ENCODE measurements around the gene MAB21L4.

MAB21L4 gene

DNA sequence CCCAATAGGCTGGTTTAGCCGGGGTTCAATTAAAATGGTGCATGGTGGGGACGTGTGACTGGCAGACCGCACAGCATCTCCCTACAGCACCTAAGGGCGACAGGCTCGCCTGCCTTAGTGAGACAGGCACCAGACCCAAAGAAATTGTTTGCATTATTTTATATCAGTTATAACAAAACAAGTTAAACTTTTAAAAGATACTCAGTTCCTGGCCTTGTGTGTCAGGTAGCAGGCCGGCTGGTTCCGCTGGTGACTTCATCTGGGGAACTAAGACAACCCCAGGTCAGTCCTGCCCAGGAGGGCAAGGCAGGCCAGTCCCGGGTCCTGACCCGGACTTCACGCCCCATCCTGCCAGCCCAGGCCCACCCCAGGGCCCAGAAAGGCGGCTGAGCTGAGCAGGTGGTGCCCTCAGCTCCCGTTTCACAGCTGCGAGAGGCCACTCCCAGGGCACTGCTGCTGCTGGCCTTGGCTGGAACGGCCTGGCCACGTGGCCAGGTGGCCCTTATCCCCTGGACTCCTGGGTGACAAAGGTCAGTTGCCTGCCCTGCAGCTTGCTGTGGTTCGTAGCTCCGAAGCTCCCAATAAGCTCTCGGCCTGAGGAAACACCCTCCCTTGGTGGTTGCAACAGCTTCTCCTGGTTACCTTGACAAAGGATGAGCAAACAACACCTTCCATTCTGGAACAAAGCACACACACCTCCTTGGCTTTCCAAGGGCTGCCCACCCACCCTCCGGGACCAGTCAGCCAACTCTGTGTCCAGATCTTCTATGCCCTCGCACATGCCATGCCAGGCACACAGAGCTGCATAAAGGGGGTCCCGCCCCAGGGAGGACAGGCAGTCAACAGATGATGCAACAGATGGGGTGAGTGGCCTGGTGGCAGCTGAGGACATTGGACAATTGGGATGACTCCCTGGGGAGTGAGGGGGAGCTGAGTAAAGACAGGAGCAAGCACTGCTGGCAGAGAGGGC, 38.6 kb downstream of the MAB21L4 start:
- H3K4me1 ChIP-seq (ENCODE audit: insufficient read depth, poor library complexity, severe bottlenecking) = no peaks in the 10 kb centered on the region
- ATAC-seq (ENCODE audit: low read depth) (no peak), DNase-seq (ENCODE audit: low spot score) (no peak)
- H3K4me3 ChIP-seq (ENCODE audit: severe bottlenecking) = no peak overlapping the region
- peaks cover 15% of the 10 kb centered on the region for H3K27me3 ChIP-seq (ENCODE audit: insufficient read depth, poor library complexity, severe bottlenecking)
- no peaks in the 10 kb centered on the region for H3K9me3 ChIP-seq (ENCODE audit: severe bottlenecking)
- TF ChIP-seq, protein P1, sequence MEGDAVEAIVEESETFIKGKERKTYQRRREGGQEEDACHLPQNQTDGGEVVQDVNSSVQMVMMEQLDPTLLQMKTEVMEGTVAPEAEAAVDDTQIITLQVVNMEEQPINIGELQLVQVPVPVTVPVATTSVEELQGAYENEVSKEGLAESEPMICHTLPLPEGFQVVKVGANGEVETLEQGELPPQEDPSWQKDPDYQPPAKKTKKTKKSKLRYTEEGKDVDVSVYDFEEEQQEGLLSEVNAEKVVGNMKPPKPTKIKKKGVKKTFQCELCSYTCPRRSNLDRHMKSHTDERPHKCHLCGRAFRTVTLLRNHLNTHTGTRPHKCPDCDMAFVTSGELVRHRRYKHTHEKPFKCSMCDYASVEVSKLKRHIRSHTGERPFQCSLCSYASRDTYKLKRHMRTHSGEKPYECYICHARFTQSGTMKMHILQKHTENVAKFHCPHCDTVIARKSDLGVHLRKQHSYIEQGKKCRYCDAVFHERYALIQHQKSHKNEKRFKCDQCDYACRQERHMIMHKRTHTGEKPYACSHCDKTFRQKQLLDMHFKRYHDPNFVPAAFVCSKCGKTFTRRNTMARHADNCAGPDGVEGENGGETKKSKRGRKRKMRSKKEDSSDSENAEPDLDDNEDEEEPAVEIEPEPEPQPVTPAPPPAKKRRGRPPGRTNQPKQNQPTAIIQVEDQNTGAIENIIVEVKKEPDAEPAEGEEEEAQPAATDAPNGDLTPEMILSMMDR (IDR thresholded peaks at IDR 0.05; ENCODE audit: poor library complexity, severe bottlenecking) = no peak
- no peaks in the 10 kb centered on the region for H3K36me3 ChIP-seq (ENCODE audit: low read depth)
- no peak overlapping the region for H3K27ac ChIP-seq (ENCODE audit: poor library complexity, severe bottlenecking)

DNA sequence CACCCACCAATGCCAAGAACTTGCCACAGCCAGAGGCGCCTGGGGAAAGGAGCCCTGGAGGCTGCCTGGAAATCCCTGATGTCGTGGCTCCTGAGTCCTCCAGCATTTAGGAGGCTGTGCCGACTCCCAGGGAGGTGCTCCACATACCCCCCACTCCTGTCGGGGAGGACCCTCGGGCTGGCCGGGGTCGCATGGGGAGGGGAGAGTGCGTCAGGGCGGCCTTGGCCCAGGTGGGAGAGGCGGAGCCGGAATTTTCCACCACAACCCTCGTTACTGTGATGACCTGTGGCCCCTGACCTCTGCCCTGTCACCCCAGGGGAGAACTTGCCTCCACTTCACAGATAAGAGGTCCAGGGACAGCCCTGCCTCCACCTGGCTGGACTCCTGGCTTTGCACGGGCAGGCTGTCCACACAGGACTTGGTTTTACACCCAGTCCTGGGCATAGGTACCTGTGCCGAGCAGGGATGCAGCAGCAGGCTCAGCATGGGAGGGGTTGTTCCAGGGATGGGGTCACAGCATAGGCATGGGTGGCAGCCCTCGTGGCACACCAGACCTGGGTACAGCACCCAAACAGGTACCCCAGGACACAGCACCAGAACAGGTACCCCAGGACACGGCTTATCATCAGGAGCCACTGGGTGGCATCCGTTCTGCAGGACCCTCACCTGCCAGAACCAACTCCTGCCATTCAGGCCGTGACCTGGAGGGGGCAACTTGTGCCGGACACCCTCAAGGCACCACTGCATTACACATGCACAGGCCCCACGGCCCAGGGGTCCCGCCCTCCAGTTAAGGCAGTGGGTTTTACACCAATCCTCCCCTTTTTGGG, 39.6 kb downstream of the MAB21L4 start:
- no peak overlapping the region for H3K27ac ChIP-seq (ENCODE audit: poor library complexity, severe bottlenecking)
- TF ChIP-seq, protein P1 (IDR thresholded peaks at IDR 0.05; ENCODE audit: poor library complexity, severe bottlenecking) = peak; percentile 8
- no peak for ATAC-seq (ENCODE audit: low read depth)
- peaks cover 9% of the 10 kb centered on the region for H3K27me3 ChIP-seq (ENCODE audit: insufficient read depth, poor library complexity, severe bottlenecking)
- DNase-seq (ENCODE audit: low spot score) = no peak
- H3K4me1 ChIP-seq (ENCODE audit: insufficient read depth, poor library complexity, severe bottlenecking) = no peaks in the 10 kb centered on the region
- no peaks in the 10 kb centered on the region for H3K9me3 ChIP-seq (ENCODE audit: severe bottlenecking)
- H3K36me3 ChIP-seq (ENCODE audit: low read depth) = no peaks in the 10 kb centered on the region
- no peak overlapping the region for H3K4me3 ChIP-seq (ENCODE audit: severe bottlenecking)

- H3K4me3 ChIP-seq (ENCODE audit: severe bottlenecking) = no peak overlapping the region
- TF ChIP-seq, protein P1 (IDR thresholded peaks at IDR 0.05; ENCODE audit: poor library complexity, severe bottlenecking) = no peak
- ATAC-seq (ENCODE audit: low read depth) (no peak), DNase-seq (ENCODE audit: low spot score) (no peak)
- no peaks in the 10 kb centered on the region for H3K36me3 ChIP-seq (ENCODE audit: low read depth)
- no peaks in the 10 kb centered on the region for H3K4me1 ChIP-seq (ENCODE audit: insufficient read depth, poor library complexity, severe bottlenecking)
- no peak overlapping the region for H3K27ac ChIP-seq (ENCODE audit: poor library complexity, severe bottlenecking)
- peaks cover 6% of the 10 kb centered on the region for H3K27me3 ChIP-seq (ENCODE audit: insufficient read depth, poor library complexity, severe bottlenecking)
- H3K9me3 ChIP-seq (ENCODE audit: severe bottlenecking) = no peaks in the 10 kb centered on the region
Observed at GRCh38 chr2:240855670-240856069, 40.3 kb downstream of the MAB21L4 start.

GRCh38 chr2:240852671-240853314, 43.2 kb downstream of the MAB21L4 start:
- ATAC-seq (ENCODE audit: low read depth) (no peak), DNase-seq (ENCODE audit: low spot score) (no peak)
- no peaks in the 10 kb centered on the region for H3K27me3 ChIP-seq (ENCODE audit: insufficient read depth, poor library complexity, severe bottlenecking)
- no peak overlapping the region for H3K4me3 ChIP-seq (ENCODE audit: severe bottlenecking)
- no peaks in the 10 kb centered on the region for H3K4me1 ChIP-seq (ENCODE audit: insufficient read depth, poor library complexity, severe bottlenecking)
- no peaks in the 10 kb centered on the region for H3K9me3 ChIP-seq (ENCODE audit: severe bottlenecking)
- H3K36me3 ChIP-seq (ENCODE audit: low read depth) = no peaks in the 10 kb centered on the region
- TF ChIP-seq, protein P1 (IDR thresholded peaks at IDR 0.05; ENCODE audit: poor library complexity, severe bottlenecking) = no peak
- no peak overlapping the region for H3K27ac ChIP-seq (ENCODE audit: poor library complexity, severe bottlenecking)

Data from RWPE2 (cell line).